ENCODE data around the gene PARD3.

GRCh38 chr10:34364253-34365037 lies 450.7 kb downstream of the PARD3 start:
- TF ChIP-seq, protein P1, sequence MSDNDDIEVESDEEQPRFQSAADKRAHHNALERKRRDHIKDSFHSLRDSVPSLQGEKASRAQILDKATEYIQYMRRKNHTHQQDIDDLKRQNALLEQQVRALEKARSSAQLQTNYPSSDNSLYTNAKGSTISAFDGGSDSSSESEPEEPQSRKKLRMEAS (IDR thresholded peaks at IDR 0.05; ENCODE audit: insufficient read depth, insufficient read length) = no peak
- TF ChIP-seq POLR2AphosphoS5 (IDR thresholded peaks at IDR 0.05; ENCODE audit: insufficient read depth, low read depth, low read length) = no peak
- no peak for TF ChIP-seq POLR2A (IDR thresholded peaks at IDR 0.05; ENCODE audit: low read depth, low read length)
- TF ChIP-seq, protein P2, sequence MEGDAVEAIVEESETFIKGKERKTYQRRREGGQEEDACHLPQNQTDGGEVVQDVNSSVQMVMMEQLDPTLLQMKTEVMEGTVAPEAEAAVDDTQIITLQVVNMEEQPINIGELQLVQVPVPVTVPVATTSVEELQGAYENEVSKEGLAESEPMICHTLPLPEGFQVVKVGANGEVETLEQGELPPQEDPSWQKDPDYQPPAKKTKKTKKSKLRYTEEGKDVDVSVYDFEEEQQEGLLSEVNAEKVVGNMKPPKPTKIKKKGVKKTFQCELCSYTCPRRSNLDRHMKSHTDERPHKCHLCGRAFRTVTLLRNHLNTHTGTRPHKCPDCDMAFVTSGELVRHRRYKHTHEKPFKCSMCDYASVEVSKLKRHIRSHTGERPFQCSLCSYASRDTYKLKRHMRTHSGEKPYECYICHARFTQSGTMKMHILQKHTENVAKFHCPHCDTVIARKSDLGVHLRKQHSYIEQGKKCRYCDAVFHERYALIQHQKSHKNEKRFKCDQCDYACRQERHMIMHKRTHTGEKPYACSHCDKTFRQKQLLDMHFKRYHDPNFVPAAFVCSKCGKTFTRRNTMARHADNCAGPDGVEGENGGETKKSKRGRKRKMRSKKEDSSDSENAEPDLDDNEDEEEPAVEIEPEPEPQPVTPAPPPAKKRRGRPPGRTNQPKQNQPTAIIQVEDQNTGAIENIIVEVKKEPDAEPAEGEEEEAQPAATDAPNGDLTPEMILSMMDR (IDR thresholded peaks at IDR 0.05; ENCODE audit: extremely low read depth in 1 of 2, insufficient read depth in 1 of 2, low read depth in 1 of 2, low read length in 2 of 2) = no peak
- no peak for TF ChIP-seq FOS (IDR thresholded peaks at IDR 0.05; ENCODE audit: borderline replicate concordance, insufficient read depth, low read length)
- TF ChIP-seq EZH2 (IDR thresholded peaks at IDR 0.05; ENCODE audit: borderline replicate concordance, low read depth, low read length, severe bottlenecking) = no peak
- no peak for TF ChIP-seq GATA2 (IDR thresholded peaks at IDR 0.05; ENCODE audit: insufficient read depth, insufficient read length, low read depth, low read length)
- no peak for TF ChIP-seq JUN (IDR thresholded peaks at IDR 0.05; ENCODE audit: borderline replicate concordance, insufficient read depth, insufficient read length, low read depth)
- TF ChIP-seq MYC (IDR thresholded peaks at IDR 0.05; ENCODE audit: low read depth, low read length) = no peak
